Measurements from ENCODE around the gene AFF3. TPM values are rescaled to one million over a fixed set of nuclear protein-coding genes. Genes with fewer than 3 reads are reported as not detected.

AFF3 gene
- total and polyA plus RNA-seq, 3 experiments from 2014 or later: 0.48 to 1.3 (median 0.53) TPM

GRCh38 chr2:99623613-99624012, 518.8 kb downstream of the AFF3 start:
- no peaks in the 10 kb centered on the region for H3K9me3 Mint-ChIP-seq
- no peak overlapping the region for H3K4me3 ChIP-seq (ENCODE audit: low read length)
- peaks cover 0 to 3% (median 0%) of the 10 kb centered on the region in 3 donors for H3K4me1 Mint-ChIP-seq
- H3K27ac Mint-ChIP-seq: no peak overlapping the region
- H3K9me3 ChIP-seq (ENCODE audit: low read length): no peaks in the 10 kb centered on the region
- H3K36me3 Mint-ChIP-seq: no peaks in the 10 kb centered on the region
- no peak for DNase-seq
- H3K4me3 Mint-ChIP-seq: no peak overlapping the region
- no peaks in the 10 kb centered on the region for H3K4me1 ChIP-seq (ENCODE audit: insufficient read depth, low read length)
- peaks cover 0 to 8% of the 10 kb centered on the region in 2 donors for H3K27me3 Mint-ChIP-seq
- ChIA-PET POLR2A (no interaction called here), CTCF (no interaction called here)
- no peak overlapping the region for H3K27ac ChIP-seq (ENCODE audit: low read depth, low read length)
- no peaks in the 10 kb centered on the region for H3K27me3 ChIP-seq (ENCODE audit: insufficient read depth, low read length, poor library complexity, severe bottlenecking)
- no peaks in the 10 kb centered on the region for H3K36me3 ChIP-seq (ENCODE audit: insufficient read depth, low read length)

DNA sequence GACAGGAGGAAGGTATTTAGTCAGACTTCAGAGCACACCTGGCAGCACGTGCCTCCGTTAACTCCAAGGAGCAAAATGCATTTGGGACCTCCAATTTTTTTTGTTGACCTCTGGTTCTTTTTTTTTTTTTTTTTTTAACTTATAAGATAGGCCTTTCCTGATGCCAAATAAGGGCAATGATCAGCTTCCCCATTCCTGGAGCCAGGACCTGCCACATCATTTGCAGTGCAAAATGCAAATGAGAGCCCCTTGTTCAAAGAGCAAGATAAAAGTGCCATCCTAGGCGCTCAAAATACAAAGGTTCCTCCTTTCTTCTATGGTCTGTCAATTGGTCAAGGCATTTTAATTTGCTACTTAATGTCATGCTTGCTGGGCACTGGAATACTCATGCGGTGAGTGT, 519.4 kb downstream of the AFF3 start:
- Mint-ChIP-seq H3K36me3 (no peaks in the 10 kb centered on the region), H3K4me1 (peaks cover 0 to 5% (median 0%) of the 10 kb centered on the region in 3 donors), H3K4me3 (no peak overlapping the region), H3K9me3 (no peaks in the 10 kb centered on the region), H3K27ac (no peak overlapping the region), H3K27me3 (peaks cover 0 to 6% of the 10 kb centered on the region in 2 donors)
- no peaks in the 10 kb centered on the region for H3K9me3 ChIP-seq (ENCODE audit: low read length)
- CTCF ChIA-PET: no interaction called here
- DNase-seq: no peak
- H3K27ac ChIP-seq (ENCODE audit: low read depth, low read length): no peak overlapping the region
- no peak overlapping the region for H3K4me3 ChIP-seq (ENCODE audit: low read length)
- H3K36me3 ChIP-seq (ENCODE audit: insufficient read depth, low read length): no peaks in the 10 kb centered on the region
- no peaks in the 10 kb centered on the region for H3K4me1 ChIP-seq (ENCODE audit: insufficient read depth, low read length)
- H3K27me3 ChIP-seq (ENCODE audit: insufficient read depth, low read length, poor library complexity, severe bottlenecking): no peaks in the 10 kb centered on the region
- POLR2A ChIA-PET: no interaction called here

DNA sequence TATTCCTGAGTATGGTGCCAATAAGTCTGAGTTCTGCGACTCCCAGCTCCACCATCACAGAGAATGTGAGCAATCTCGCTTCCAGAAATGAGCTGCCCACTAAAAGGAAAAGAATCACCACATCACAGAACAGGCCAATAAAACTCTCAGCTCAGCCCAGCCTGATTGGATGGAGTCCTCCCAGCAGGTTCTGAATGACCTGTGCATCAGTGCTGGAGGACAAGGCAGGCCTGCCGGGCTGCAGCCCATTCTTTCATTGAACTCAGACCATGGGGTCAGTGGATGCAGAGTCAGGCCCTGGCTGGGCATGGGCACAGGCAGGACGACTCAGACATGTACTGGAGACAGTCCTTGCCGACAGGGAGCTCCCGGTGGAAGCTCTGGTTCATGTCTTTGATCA, 519.9 kb downstream of the AFF3 start:
- no peak overlapping the region for H3K27ac Mint-ChIP-seq
- Histone ChIP-seq H3K27me3 (ENCODE audit: insufficient read depth, low read length, poor library complexity, severe bottlenecking) (no peaks in the 10 kb centered on the region), H3K27ac (ENCODE audit: low read depth, low read length) (no peak overlapping the region), H3K36me3 (ENCODE audit: insufficient read depth, low read length) (no peaks in the 10 kb centered on the region), H3K9me3 (ENCODE audit: low read length) (no peaks in the 10 kb centered on the region), H3K4me1 (ENCODE audit: insufficient read depth, low read length) (no peaks in the 10 kb centered on the region), H3K4me3 (ENCODE audit: low read length) (no peak overlapping the region)
- ChIA-PET POLR2A (no interaction called here), CTCF (no interaction called here)
- no peak overlapping the region for H3K4me3 Mint-ChIP-seq
- H3K9me3 Mint-ChIP-seq: no peaks in the 10 kb centered on the region
- H3K4me1 Mint-ChIP-seq: peaks cover 0 to 5% (median 0%) of the 10 kb centered on the region in 3 donors
- DNase-seq: no peak
- H3K36me3 Mint-ChIP-seq: no peaks in the 10 kb centered on the region
- peaks cover 0 to 6% of the 10 kb centered on the region in 2 donors for H3K27me3 Mint-ChIP-seq

GRCh38 chr2:99621774-99622173, 520.6 kb downstream of the AFF3 start:
- Mint-ChIP-seq H3K4me3 (no peak overlapping the region), H3K36me3 (peaks cover 0 to under 1% (median 0%) of the 10 kb centered on the region in 3 donors), H3K9me3 (no peaks in the 10 kb centered on the region), H3K27me3 (peaks cover 3 to 6% of the 10 kb centered on the region in 2 donors), H3K4me1 (peaks cover 0 to 5% (median 0%) of the 10 kb centered on the region in 3 donors), H3K27ac (no peak overlapping the region)
- ChIA-PET CTCF (no interaction called here), POLR2A (no interaction called here)
- Histone ChIP-seq H3K36me3 (ENCODE audit: insufficient read depth, low read length) (no peaks in the 10 kb centered on the region), H3K27ac (ENCODE audit: low read depth, low read length) (no peak overlapping the region), H3K4me3 (ENCODE audit: low read length) (no peak overlapping the region), H3K4me1 (ENCODE audit: insufficient read depth, low read length) (no peaks in the 10 kb centered on the region), H3K9me3 (ENCODE audit: low read length) (no peaks in the 10 kb centered on the region), H3K27me3 (ENCODE audit: insufficient read depth, low read length, poor library complexity, severe bottlenecking) (no peaks in the 10 kb centered on the region)
- no peak for DNase-seq

DNA sequence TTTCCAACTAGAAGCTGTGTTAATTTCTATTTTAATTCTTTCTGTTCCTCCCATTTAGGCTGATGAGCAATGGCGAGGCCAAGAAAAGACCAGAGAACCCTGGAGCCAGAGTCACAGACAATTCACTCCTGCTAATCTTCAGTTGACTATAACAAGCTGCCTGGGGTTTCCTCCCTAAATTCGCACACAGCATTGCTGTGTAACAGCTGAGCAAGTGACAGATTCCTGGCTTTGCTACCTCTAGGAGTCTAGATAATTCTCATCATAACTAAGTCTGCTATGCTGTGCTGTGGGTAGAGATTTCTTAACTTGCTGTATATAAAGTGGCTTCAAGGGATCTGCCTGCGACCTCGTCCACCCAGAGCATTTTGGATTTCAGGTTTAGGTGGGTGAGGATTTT, 521.3 kb downstream of the AFF3 start:
- peaks cover 5 to 6% of the 10 kb centered on the region in 2 donors for H3K27me3 Mint-ChIP-seq
- H3K9me3 Mint-ChIP-seq: no peaks in the 10 kb centered on the region
- H3K4me1 Mint-ChIP-seq: peaks cover 0 to 5% (median 0%) of the 10 kb centered on the region in 3 donors
- POLR2A ChIA-PET: no interaction called here
- no peaks in the 10 kb centered on the region for H3K36me3 ChIP-seq (ENCODE audit: insufficient read depth, low read length)
- H3K27ac Mint-ChIP-seq: no peak overlapping the region
- peaks cover 0 to 2% (median 0%) of the 10 kb centered on the region in 3 donors for H3K36me3 Mint-ChIP-seq
- H3K4me1 ChIP-seq (ENCODE audit: insufficient read depth, low read length): no peaks in the 10 kb centered on the region
- no peaks in the 10 kb centered on the region for H3K9me3 ChIP-seq (ENCODE audit: low read length)
- H3K4me3 ChIP-seq (ENCODE audit: low read length): no peak overlapping the region
- DNase-seq: no peak
- H3K27ac ChIP-seq (ENCODE audit: low read depth, low read length): no peak overlapping the region
- H3K4me3 Mint-ChIP-seq: no peak overlapping the region
- H3K27me3 ChIP-seq (ENCODE audit: insufficient read depth, low read length, poor library complexity, severe bottlenecking): no peaks in the 10 kb centered on the region
- CTCF ChIA-PET: no interaction called here

- H3K4me1 Mint-ChIP-seq: peaks cover 0 to 5% (median 0%) of the 10 kb centered on the region in 3 donors
- H3K27ac ChIP-seq (ENCODE audit: low read depth, low read length): no peak overlapping the region
- no peak for DNase-seq
- H3K27me3 ChIP-seq (ENCODE audit: insufficient read depth, low read length, poor library complexity, severe bottlenecking): no peaks in the 10 kb centered on the region
- ChIA-PET CTCF (no interaction called here), POLR2A (no interaction called here)
- no peak overlapping the region for H3K4me3 ChIP-seq (ENCODE audit: low read length)
- H3K27ac Mint-ChIP-seq: no peak overlapping the region
- peaks cover 5 to 9% of the 10 kb centered on the region in 2 donors for H3K27me3 Mint-ChIP-seq
- H3K4me3 Mint-ChIP-seq: no peak overlapping the region
- no peaks in the 10 kb centered on the region for H3K4me1 ChIP-seq (ENCODE audit: insufficient read depth, low read length)
- H3K36me3 Mint-ChIP-seq: peaks cover 0 to 2% (median 0%) of the 10 kb centered on the region in 3 donors
- H3K9me3 ChIP-seq (ENCODE audit: low read length): no peaks in the 10 kb centered on the region
- H3K36me3 ChIP-seq (ENCODE audit: insufficient read depth, low read length): no peaks in the 10 kb centered on the region
- no peaks in the 10 kb centered on the region for H3K9me3 Mint-ChIP-seq
Measured at GRCh38 chr2:99619151-99619550, 523.2 kb downstream of the AFF3 start.

DNA sequence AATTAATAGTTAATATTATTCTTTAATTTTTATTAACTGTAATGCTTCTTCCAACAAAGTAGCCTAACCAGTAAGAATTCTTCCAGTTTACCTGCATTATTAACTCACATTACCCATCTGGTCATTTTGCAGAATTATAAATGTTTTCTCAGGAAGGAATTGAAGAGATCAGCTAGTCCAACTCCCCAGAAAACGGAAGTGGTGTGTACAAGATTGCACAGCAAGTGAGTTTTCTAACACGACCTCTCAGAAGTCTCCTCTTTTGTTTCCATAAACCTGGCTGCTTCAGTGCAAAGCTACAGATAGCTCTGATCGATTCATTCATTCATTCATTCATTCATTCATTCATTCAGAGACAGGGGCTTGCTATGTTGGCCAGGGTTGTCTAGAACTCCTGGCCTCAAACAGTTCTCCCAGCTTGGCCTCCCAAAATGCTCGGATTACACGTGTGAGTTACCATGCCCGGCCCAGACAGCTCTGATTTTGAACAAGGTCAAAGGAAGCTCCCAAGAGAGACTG, 523.8 kb downstream of the AFF3 start:
- ChIA-PET CTCF (no interaction called here), POLR2A (no interaction called here)
- Mint-ChIP-seq H3K27me3 (peaks cover 5 to 9% of the 10 kb centered on the region in 2 donors), H3K4me3 (no peak overlapping the region), H3K27ac (peak overlapping the region in 1 of 8 donors; percentile 94), H3K36me3 (peaks cover 0 to 2% (median 0%) of the 10 kb centered on the region in 3 donors), H3K9me3 (no peaks in the 10 kb centered on the region), H3K4me1 (peaks cover 0 to 5% (median 0%) of the 10 kb centered on the region in 3 donors)
- no peaks in the 10 kb centered on the region for H3K4me1 ChIP-seq (ENCODE audit: insufficient read depth, low read length)
- H3K27ac ChIP-seq (ENCODE audit: low read depth, low read length): no peak overlapping the region
- no peaks in the 10 kb centered on the region for H3K36me3 ChIP-seq (ENCODE audit: insufficient read depth, low read length)
- no peaks in the 10 kb centered on the region for H3K27me3 ChIP-seq (ENCODE audit: insufficient read depth, low read length, poor library complexity, severe bottlenecking)
- H3K9me3 ChIP-seq (ENCODE audit: low read length): no peaks in the 10 kb centered on the region
- H3K4me3 ChIP-seq (ENCODE audit: low read length): no peak overlapping the region
- no peak for DNase-seq

DNA sequence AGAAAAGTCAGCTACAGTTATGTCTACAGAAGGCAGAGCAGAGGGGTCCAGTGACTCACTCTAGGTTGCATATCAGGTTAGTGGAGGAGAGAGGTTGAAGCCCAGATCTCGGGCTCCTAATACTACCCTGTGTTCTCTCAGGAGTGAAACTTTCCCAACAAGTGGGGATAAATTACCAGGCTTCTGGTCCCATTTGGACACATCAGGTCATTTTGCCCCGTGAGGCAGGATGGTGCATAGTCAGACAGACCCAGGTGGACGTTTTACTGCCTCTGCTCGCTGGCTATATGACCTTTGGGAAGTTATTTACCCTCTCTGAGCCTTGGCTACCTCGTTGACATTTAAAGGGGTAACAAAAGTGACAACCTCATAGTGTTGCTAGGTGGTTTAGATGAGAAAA, 524.6 kb downstream of the AFF3 start:
- Histone ChIP-seq H3K27me3 (ENCODE audit: insufficient read depth, low read length, poor library complexity, severe bottlenecking) (no peaks in the 10 kb centered on the region), H3K27ac (ENCODE audit: low read depth, low read length) (no peak overlapping the region), H3K4me3 (ENCODE audit: low read length) (no peak overlapping the region), H3K4me1 (ENCODE audit: insufficient read depth, low read length) (no peaks in the 10 kb centered on the region), H3K9me3 (ENCODE audit: low read length) (no peaks in the 10 kb centered on the region), H3K36me3 (ENCODE audit: insufficient read depth, low read length) (no peaks in the 10 kb centered on the region)
- DNase-seq: no peak
- CTCF ChIA-PET: no interaction called here
- H3K4me1 Mint-ChIP-seq: peaks cover 0 to 5% (median 0%) of the 10 kb centered on the region in 3 donors
- peaks cover 0 to 2% (median 0%) of the 10 kb centered on the region in 3 donors for H3K36me3 Mint-ChIP-seq
- H3K4me3 Mint-ChIP-seq: no peak overlapping the region
- peaks cover 5 to 9% of the 10 kb centered on the region in 2 donors for H3K27me3 Mint-ChIP-seq
- no peak overlapping the region for H3K27ac Mint-ChIP-seq
- POLR2A ChIA-PET: no interaction called here
- H3K9me3 Mint-ChIP-seq: no peaks in the 10 kb centered on the region

Data from CD8-positive, alpha-beta memory T cell (primary cell).